ENCODE measurements around the gene PLAC9.

The PLAC9 gene

DNA sequence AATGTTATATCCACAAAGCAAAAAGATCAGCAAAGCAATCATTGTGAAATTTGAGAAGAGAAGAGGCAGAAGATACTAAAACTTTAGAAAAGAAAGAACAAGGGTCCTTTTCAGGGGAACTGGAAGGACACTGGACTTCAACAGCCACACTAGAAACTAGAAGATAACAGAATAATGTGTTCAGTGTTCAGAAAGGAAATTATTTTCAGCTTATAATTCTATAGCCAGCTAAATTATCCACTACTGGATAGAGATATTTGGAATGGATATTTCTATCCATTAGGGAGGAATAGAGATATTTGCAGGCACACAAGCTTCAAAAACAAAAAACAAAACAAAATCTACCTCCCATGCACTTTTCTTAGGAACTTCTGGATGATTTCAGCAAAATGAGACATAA, 60.0 kb downstream of the PLAC9 start:
- TF ChIP-seq ZBTB1 (tag by site-specific recombination; IDR thresholded peaks at IDR 0.05): no peak
- TF ChIP-seq, protein P1, sequence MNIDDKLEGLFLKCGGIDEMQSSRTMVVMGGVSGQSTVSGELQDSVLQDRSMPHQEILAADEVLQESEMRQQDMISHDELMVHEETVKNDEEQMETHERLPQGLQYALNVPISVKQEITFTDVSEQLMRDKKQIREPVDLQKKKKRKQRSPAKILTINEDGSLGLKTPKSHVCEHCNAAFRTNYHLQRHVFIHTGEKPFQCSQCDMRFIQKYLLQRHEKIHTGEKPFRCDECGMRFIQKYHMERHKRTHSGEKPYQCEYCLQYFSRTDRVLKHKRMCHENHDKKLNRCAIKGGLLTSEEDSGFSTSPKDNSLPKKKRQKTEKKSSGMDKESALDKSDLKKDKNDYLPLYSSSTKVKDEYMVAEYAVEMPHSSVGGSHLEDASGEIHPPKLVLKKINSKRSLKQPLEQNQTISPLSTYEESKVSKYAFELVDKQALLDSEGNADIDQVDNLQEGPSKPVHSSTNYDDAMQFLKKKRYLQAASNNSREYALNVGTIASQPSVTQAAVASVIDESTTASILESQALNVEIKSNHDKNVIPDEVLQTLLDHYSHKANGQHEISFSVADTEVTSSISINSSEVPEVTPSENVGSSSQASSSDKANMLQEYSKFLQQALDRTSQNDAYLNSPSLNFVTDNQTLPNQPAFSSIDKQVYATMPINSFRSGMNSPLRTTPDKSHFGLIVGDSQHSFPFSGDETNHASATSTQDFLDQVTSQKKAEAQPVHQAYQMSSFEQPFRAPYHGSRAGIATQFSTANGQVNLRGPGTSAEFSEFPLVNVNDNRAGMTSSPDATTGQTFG (tag by site-specific recombination; IDR thresholded peaks at IDR 0.05; ENCODE audit: borderline replicate concordance): no peak
- TF ChIP-seq, protein P2, sequence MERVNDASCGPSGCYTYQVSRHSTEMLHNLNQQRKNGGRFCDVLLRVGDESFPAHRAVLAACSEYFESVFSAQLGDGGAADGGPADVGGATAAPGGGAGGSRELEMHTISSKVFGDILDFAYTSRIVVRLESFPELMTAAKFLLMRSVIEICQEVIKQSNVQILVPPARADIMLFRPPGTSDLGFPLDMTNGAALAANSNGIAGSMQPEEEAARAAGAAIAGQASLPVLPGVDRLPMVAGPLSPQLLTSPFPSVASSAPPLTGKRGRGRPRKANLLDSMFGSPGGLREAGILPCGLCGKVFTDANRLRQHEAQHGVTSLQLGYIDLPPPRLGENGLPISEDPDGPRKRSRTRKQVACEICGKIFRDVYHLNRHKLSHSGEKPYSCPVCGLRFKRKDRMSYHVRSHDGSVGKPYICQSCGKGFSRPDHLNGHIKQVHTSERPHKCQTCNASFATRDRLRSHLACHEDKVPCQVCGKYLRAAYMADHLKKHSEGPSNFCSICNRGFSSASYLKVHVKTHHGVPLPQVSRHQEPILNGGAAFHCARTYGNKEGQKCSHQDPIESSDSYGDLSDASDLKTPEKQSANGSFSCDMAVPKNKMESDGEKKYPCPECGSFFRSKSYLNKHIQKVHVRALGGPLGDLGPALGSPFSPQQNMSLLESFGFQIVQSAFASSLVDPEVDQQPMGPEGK (tag by site-specific recombination; IDR thresholded peaks at IDR 0.05): no peak
- TF ChIP-seq, protein P3, sequence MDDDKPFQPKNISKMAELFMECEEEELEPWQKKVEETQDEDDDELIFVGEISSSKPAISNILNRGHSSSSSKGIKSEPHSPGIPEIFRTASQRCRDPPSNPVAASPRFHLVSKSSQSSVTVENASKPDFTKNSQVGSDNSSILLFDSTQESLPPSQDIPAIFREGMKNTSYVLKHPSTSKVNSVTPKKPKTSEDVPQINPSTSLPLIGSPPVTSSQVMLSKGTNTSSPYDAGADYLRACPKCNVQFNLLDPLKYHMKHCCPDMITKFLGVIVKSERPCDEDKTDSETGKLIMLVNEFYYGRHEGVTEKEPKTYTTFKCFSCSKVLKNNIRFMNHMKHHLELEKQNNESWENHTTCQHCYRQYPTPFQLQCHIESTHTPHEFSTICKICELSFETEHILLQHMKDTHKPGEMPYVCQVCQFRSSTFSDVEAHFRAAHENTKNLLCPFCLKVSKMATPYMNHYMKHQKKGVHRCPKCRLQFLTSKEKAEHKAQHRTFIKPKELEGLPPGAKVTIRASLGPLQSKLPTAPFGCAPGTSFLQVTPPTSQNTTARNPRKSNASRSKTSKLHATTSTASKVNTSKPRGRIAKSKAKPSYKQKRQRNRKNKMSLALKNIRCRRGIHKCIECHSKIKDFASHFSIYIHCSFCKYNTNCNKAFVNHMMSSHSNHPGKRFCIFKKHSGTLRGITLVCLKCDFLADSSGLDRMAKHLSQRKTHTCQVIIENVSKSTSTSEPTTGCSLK (tag by site-specific recombination; IDR thresholded peaks at IDR 0.05): no peak
- TF ChIP-seq ZNF791 (tag by site-specific recombination; IDR thresholded peaks at IDR 0.05): no peak
- no peak for TF ChIP-seq ZNF223 (tag by site-specific recombination; IDR thresholded peaks at IDR 0.05)
- TF ChIP-seq BCL11A (tag by site-specific recombination; IDR thresholded peaks at IDR 0.05; ENCODE audit: low read depth): no peak
- no peak for TF ChIP-seq ZNF530 (tag by site-specific recombination; IDR thresholded peaks at IDR 0.05; ENCODE audit: low read depth)
- TF ChIP-seq ZNF747 (tag by site-specific recombination; IDR thresholded peaks at IDR 0.05): no peak
- CTCF ChIA-PET: no interaction called here

DNA sequence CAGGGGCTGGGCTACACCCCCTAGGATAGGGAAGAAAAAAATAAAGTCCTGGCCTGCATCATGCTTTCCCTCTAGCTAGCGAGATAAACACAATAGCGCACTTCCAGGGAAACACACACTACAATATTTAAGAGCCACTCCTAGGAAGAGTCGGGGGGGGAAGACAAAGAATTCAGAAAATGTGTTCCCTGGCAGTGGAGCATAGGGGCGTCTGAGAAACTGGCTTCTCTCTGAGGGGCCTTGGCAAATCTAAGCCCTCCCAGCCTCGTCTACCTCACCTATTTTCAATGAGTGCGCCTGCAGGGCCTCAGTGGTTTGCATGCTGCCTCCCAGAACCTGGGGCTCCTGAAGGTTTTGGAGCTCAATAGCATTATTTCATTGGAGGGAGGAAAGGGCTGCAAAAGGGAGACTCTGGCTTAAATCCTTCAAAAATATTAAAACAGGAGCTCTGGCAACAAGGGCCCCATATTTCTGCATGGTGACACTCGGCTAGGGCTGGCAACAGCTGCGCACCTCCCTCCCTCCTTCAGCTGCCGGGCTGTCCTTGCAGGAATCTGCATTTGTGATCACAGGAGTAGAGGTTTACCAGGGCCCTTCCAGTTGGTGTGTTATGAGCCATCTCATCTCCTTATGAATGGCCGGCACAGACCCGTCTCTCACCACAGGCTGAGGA, 62.0 kb downstream of the PLAC9 start:
- Histone ChIP-seq H3K4me3 (ENCODE audit: low read depth, low read length) (no peak overlapping the region), H3K4me1 (ENCODE audit: control insufficient read depth, insufficient read depth, low read length) (no peaks in the 10 kb centered on the region), H3K36me3 (ENCODE audit: control insufficient read depth in 2 of 2, insufficient read depth in 1 of 2, low read length in 2 of 2) (peaks cover 0 to 3% of the 10 kb centered on the region in 2 experiments; a peak in 1 of 3 replicates), H3K9me3 (ENCODE audit: control insufficient read depth, insufficient read depth, low read depth, low read length) (no peaks in the 10 kb centered on the region), H3K27ac (ENCODE audit: extremely low read depth, low read depth, low read length) (no peak overlapping the region)
- ChIA-PET POLR2A (no interaction called here), CTCF (interaction anchor here (1.2 kb wide), 1 partner anchor 10 kb away, joined by 3 read pairs; no protein-coding TSS in a partner anchor)
- TF ChIP-seq ZNF555 (tag by site-specific recombination; conservative IDR thresholded peaks at IDR 0.05): no peak
- no peak for TF ChIP-seq ZBTB20 (tag by site-specific recombination; IDR thresholded peaks at IDR 0.05)
- TF ChIP-seq YY2 (tag by site-specific recombination; IDR thresholded peaks at IDR 0.05): no peak
- TF ChIP-seq, protein P4, sequence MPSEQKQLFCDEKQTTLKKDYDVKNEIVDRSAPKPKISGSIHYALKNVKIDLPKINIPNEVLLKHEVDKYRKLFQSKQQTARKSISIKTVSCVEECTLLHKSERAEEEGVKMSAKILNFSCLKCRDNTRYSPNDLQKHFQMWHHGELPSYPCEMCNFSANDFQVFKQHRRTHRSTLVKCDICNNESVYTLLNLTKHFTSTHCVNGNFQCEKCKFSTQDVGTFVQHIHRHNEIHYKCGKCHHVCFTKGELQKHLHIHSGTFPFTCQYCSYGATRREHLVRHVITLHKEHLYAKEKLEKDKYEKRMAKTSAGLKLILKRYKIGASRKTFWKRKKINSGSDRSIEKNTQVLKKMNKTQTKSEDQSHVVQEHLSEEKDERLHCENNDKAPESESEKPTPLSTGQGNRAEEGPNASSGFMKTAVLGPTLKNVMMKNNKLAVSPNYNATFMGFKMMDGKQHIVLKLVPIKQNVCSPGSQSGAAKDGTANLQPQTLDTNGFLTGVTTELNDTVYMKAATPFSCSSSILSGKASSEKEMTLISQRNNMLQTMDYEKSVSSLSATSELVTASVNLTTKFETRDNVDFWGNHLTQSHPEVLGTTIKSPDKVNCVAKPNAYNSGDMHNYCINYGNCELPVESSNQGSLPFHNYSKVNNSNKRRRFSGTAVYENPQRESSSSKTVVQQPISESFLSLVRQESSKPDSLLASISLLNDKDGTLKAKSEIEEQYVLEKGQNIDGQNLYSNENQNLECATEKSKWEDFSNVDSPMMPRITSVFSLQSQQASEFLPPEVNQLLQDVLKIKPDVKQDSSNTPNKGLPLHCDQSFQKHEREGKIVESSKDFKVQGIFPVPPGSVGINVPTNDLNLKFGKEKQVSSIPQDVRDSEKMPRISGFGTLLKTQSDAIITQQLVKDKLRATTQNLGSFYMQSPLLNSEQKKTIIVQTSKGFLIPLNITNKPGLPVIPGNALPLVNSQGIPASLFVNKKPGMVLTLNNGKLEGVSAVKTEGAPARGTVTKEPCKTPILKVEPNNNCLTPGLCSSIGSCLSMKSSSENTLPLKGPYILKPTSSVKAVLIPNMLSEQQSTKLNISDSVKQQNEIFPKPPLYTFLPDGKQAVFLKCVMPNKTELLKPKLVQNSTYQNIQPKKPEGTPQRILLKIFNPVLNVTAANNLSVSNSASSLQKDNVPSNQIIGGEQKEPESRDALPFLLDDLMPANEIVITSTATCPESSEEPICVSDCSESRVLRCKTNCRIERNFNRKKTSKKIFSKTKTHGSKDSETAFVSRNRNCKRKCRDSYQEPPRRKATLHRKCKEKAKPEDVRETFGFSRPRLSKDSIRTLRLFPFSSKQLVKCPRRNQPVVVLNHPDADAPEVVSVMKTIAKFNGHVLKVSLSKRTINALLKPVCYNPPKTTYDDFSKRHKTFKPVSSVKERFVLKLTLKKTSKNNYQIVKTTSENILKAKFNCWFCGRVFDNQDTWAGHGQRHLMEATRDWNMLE (tag by site-specific recombination; conservative IDR thresholded peaks at IDR 0.05; ENCODE audit: low read depth): no peak
- TF ChIP-seq ZNF16 (tag by site-specific recombination; IDR thresholded peaks at IDR 0.05; ENCODE audit: low read depth): no peak
- TF ChIP-seq ZNF404 (tag by site-specific recombination; IDR thresholded peaks at IDR 0.05): no peak
- no peak for TF ChIP-seq ZNF184 (tag by site-specific recombination; IDR thresholded peaks at IDR 0.05)
- TF ChIP-seq ZNF214 (tag by site-specific recombination; IDR thresholded peaks at IDR 0.05; ENCODE audit: borderline replicate concordance): no peak
- no peak for TF ChIP-seq ZFHX2 (tag by site-specific recombination; conservative IDR thresholded peaks at IDR 0.05)
- no peak for TF ChIP-seq SETDB1 (IDR thresholded peaks at IDR 0.05; ENCODE audit: insufficient read length, low read length)
- no peak for TF ChIP-seq ZNF324 (tag by site-specific recombination; IDR thresholded peaks at IDR 0.05)
- TF ChIP-seq ZNF658 (tag by site-specific recombination; IDR thresholded peaks at IDR 0.05): no peak
- no peak for TF ChIP-seq ZNF350 (tag by site-specific recombination; IDR thresholded peaks at IDR 0.05)
- TF ChIP-seq ZNF76 (tag by site-specific recombination; IDR thresholded peaks at IDR 0.05; ENCODE audit: borderline replicate concordance, low read depth): no peak
- TF ChIP-seq WT1 (tag by site-specific recombination; IDR thresholded peaks at IDR 0.05): no peak

More for the DNA sequence above, 60.0 kb downstream of the PLAC9 start:
- POLR2A ChIA-PET: no interaction called here
- no peak overlapping the region for H3K4me3 ChIP-seq (ENCODE audit: low read depth, low read length)
- peaks cover 0 to 3% of the 10 kb centered on the region in 2 experiments; a peak in 1 of 3 replicates for H3K36me3 ChIP-seq (ENCODE audit: control insufficient read depth in 2 of 2, insufficient read depth in 1 of 2, low read length in 2 of 2)
- H3K4me1 ChIP-seq (ENCODE audit: control insufficient read depth, insufficient read depth, low read length): no peaks in the 10 kb centered on the region
- H3K27ac ChIP-seq (ENCODE audit: extremely low read depth, low read depth, low read length): no peak overlapping the region
- no peaks in the 10 kb centered on the region for H3K9me3 ChIP-seq (ENCODE audit: control insufficient read depth, insufficient read depth, low read depth, low read length)

Data from HEK293 (cell line).